ENCODE measurements around the gene NRXN3.

DNA sequence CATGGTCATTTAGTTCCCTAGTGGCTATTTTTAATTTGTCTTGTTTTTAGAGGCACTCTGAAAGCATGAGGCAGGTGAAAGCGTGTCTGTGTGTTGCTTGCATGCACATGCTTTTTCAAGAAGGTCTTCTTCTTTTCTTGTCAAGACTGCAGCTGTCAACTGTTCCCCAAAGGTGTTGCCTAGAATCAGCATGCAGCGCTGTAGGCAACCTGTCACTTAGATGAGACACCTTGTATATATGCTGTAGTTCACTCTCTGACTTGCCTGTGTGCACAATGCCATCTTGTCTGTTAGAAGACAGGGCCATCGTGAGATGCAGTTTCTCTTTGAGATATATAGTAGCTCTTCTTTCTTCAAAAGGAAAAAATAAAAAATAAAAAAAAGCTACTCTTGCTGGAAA is 1155.4 kb downstream of the NRXN3 start:
- TF ChIP-seq, protein P1, sequence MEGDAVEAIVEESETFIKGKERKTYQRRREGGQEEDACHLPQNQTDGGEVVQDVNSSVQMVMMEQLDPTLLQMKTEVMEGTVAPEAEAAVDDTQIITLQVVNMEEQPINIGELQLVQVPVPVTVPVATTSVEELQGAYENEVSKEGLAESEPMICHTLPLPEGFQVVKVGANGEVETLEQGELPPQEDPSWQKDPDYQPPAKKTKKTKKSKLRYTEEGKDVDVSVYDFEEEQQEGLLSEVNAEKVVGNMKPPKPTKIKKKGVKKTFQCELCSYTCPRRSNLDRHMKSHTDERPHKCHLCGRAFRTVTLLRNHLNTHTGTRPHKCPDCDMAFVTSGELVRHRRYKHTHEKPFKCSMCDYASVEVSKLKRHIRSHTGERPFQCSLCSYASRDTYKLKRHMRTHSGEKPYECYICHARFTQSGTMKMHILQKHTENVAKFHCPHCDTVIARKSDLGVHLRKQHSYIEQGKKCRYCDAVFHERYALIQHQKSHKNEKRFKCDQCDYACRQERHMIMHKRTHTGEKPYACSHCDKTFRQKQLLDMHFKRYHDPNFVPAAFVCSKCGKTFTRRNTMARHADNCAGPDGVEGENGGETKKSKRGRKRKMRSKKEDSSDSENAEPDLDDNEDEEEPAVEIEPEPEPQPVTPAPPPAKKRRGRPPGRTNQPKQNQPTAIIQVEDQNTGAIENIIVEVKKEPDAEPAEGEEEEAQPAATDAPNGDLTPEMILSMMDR (conservative IDR thresholded peaks at IDR 0.05; ENCODE audit: low read depth, low read length): no peak
- TF ChIP-seq RAD21 (IDR thresholded peaks at IDR 0.05; ENCODE audit: low read length): no peak
- TF ChIP-seq CHD1 (IDR thresholded peaks at IDR 0.05; ENCODE audit: low read depth, low read length): no peak
- TF ChIP-seq MAFK (IDR thresholded peaks at IDR 0.05; ENCODE audit: low read depth, low read length): no peak
- TF ChIP-seq POLR2A (IDR thresholded peaks at IDR 0.05; ENCODE audit: low read depth, low read length): no peak
- no peak for TF ChIP-seq CEBPB (IDR thresholded peaks at IDR 0.05; ENCODE audit: low read depth, low read length)
- TF ChIP-seq FOS (IDR thresholded peaks at IDR 0.05; ENCODE audit: low read depth, low read length): no peak
- no peak for TF ChIP-seq BHLHE40 (IDR thresholded peaks at IDR 0.05; ENCODE audit: low read depth, low read length)
- no peak for TF ChIP-seq ELK1 (IDR thresholded peaks at IDR 0.05; ENCODE audit: borderline replicate concordance, low read depth, low read length)
- TF ChIP-seq USF2 (IDR thresholded peaks at IDR 0.05; ENCODE audit: low read depth, low read length): no peak
- no peak for TF ChIP-seq MAZ (IDR thresholded peaks at IDR 0.05; ENCODE audit: borderline replicate concordance, low read depth, low read length)
- no peak for TF ChIP-seq SMC3 (IDR thresholded peaks at IDR 0.05; ENCODE audit: low read depth, low read length)
- no peak for TF ChIP-seq RFX5 (IDR thresholded peaks at IDR 0.05; ENCODE audit: low read depth, low read length)

Measured in IMR-90 (cell line).